ENCODE data around the gene SUV39H2. TPM values are rescaled to one million over a fixed set of nuclear protein-coding genes. Genes with fewer than 3 reads are reported as not detected.

The SUV39H2 gene
- total and polyA plus RNA-seq, 3 donors from 2014 or later: 29.9 to 69.4 (median 39.1) TPM

DNA sequence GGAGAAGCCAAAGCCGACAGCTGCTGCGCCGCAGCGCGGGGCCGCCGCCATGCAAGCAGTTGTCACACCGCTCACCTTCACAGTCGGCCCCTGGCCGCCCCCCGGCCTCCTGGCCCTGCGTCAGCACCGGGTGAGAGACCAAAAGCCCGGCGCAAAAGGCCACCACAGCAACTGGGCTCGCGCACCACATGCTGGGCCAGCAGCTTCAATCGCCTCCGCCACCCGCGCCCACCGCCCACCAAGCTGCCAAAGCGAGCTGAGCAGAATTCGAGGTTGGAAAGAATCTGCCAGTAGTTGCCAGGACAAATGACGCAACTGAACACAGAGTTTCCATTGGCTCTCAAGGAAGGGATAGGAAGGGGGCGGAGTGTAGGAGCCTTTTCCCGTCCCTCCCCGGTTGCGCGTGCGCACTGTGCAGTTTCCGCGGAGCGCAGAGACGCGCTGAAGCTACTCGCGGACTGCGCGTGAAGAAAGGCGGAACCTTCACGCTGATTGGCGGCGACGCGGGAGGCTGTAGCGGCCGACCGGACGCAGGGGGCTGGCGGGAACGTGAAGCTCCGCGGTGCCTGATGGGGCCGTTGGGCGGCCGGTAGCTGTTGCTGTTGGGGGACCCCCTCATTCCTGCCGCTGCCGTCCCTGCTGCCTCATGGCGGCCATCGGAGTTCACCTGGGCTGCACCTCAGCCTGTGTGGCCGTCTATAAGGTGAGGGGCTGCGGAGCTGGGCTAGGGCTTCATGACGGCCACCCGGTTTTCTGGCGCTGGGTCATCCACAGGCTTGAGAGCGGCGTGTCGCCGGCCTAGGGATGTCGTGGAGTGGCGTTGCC, 40.7 kb upstream of the SUV39H2 start, which contains the start of the genes CDNF, HSPA14 and MSANTD7:
TSS of gene CDNF (minus strand) at position 281 of the 825 bp plus-strand sequence. CDS start at position 190, 91 bp downstream.
TSS of gene HSPA14 (plus strand) at position 550 of the 825 bp plus-strand sequence. CDS start at position 647, 97 bp downstream.
TSS of gene MSANTD7 (plus strand) at position 550 of the 825 bp plus-strand sequence. CDS start 3,979 bp downstream, outside the sequence.
- whole genome bisulfite sequencing, 2 donors: 0 to 3% methylated on average over 20 to 65 of the region's 72 CpGs
- no peaks in the 10 kb centered on the region for H3K9me3 ChIP-seq
- H3K36me3 ChIP-seq (ENCODE audit: low read depth, missing control alignments): no peaks in the 10 kb centered on the region
- peak; percentile 58 for TF ChIP-seq POLR2A (IDR thresholded peaks at IDR 0.05)
- TF ChIP-seq, protein P1, sequence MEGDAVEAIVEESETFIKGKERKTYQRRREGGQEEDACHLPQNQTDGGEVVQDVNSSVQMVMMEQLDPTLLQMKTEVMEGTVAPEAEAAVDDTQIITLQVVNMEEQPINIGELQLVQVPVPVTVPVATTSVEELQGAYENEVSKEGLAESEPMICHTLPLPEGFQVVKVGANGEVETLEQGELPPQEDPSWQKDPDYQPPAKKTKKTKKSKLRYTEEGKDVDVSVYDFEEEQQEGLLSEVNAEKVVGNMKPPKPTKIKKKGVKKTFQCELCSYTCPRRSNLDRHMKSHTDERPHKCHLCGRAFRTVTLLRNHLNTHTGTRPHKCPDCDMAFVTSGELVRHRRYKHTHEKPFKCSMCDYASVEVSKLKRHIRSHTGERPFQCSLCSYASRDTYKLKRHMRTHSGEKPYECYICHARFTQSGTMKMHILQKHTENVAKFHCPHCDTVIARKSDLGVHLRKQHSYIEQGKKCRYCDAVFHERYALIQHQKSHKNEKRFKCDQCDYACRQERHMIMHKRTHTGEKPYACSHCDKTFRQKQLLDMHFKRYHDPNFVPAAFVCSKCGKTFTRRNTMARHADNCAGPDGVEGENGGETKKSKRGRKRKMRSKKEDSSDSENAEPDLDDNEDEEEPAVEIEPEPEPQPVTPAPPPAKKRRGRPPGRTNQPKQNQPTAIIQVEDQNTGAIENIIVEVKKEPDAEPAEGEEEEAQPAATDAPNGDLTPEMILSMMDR (IDR thresholded peaks at IDR 0.05): peak in 1 of 3 experiments; percentile 4
- peak within 1 kb of the TSS; percentile 91 to 95 for H3K4me3 ChIP-seq
- intact Hi-C loops (cut with DNase I; ENCODE audit: low total_unique reads): no loop called here
- DNase-seq: peak; percentile 99
- peaks cover 10% of the 10 kb centered on the region for H3K4me1 ChIP-seq
- H3K27ac ChIP-seq: peak within 1 kb of the TSS; percentile 90 to 98
- no peaks in the 10 kb centered on the region for H3K27me3 ChIP-seq

DNA sequence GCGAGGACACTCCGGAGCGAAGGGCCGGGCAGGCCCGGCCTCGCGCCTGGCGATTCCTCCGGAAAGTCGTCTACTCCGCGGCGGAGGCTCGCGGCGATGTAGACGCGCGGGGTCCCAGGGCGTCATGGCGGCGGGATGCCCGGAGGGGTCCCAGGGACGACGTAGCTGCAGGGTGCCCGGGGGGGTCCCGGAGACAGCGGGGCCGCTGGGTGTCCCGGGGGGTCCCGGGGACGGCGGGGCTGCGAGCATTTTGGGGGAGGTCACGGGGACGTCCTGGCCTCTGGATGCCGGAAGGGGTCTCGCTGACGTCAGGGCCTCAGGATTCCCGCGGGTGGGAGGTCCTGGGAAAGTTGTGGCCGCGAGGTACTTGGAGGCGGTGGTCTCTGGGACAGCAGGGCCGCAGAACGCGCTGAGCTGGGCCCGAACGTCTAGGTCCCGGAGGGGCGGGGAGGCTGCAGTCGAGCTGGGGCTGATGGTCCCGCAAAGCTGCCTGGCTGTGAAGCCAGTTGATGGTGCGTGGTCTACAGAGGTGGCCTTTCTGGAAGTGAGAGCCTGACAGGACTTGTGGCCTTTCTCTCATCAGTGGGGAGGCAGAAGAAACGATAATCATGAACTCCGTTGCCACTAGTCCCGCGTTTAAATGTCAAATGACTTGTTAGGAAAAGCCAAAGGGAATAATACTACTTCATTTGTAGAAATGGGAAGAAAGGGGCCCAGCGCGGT, 39.9 kb upstream of the SUV39H2 start:
- 0% methylated on average over 10 to 44 of the region's 60 CpGs for WGBS, 2 donors
- intact Hi-C loops (cut with DNase I; ENCODE audit: low total_unique reads): no loop called here
- peak; percentile 54 for DNase-seq
- Histone ChIP-seq H3K27me3 (no peaks in the 10 kb centered on the region), H3K9me3 (no peaks in the 10 kb centered on the region), H3K4me3 (peak overlapping the region; percentile 91 to 95), H3K36me3 (ENCODE audit: low read depth, missing control alignments) (no peaks in the 10 kb centered on the region), H3K4me1 (peaks cover 10% of the 10 kb centered on the region), H3K27ac (peak overlapping the region; percentile 90 to 98)
- no peak for TF ChIP-seq POLR2A (IDR thresholded peaks at IDR 0.05)
- TF ChIP-seq, protein P1 (IDR thresholded peaks at IDR 0.05): no peak

DNA sequence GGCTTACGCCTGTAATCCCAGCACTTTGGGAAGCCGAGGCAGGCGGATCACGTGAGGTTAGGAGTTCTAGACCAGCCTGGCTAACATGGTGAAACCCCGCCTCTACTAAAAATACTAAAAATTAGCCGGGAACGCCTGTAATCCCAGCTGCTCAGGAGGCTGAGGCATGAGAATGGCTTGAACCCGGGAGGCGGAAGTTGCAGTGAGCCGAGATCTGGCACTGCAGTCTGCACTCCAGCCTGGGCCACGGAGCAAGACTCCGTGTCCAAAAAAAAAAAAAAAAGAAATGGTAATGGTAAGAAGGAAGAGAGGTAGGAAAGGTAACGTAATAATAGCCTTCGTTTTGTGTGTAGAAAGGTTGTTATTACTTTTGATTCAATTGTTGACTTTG, 39.4 kb upstream of the SUV39H2 start:
- intact Hi-C loops (cut with DNase I; ENCODE audit: low total_unique reads): no loop called here
- 5 to 9% methylated on average over 14 of the region's 14 CpGs for WGBS, 2 donors
- H3K9me3 ChIP-seq: no peaks in the 10 kb centered on the region
- no peak for TF ChIP-seq POLR2A (IDR thresholded peaks at IDR 0.05)
- TF ChIP-seq, protein P1 (IDR thresholded peaks at IDR 0.05): no peak
- peak overlapping the region; percentile 90 to 98 for H3K27ac ChIP-seq
- peaks cover 10% of the 10 kb centered on the region for H3K4me1 ChIP-seq
- peak; percentile 25 for DNase-seq
- no peaks in the 10 kb centered on the region for H3K27me3 ChIP-seq
- H3K36me3 ChIP-seq (ENCODE audit: low read depth, missing control alignments): no peaks in the 10 kb centered on the region
- H3K4me3 ChIP-seq: peak overlapping the region; percentile 91 to 95

DNA sequence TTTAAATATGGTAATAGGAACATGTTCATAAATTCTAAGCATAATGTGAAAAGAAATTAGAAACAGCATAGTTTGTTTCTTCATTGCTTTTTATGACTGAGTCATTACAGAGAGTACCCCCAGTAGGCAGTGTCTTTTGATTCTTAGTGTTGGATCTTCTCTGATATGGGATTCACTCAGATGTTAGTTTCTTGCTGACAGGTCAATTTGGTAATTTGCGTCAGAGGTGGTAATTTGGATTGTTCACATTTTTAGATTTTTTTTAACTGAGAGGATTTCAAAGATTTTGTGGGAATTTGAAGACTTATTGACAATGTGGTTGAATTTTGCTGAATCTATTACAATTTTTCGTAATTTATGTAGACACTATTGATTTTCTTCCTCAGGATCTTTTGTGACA, 38.5 kb upstream of the SUV39H2 start:
- DNase-seq: no peak
- intact Hi-C loops (cut with DNase I; ENCODE audit: low total_unique reads): no loop called here
- H3K27ac ChIP-seq: no peak overlapping the region
- H3K27me3 ChIP-seq: no peaks in the 10 kb centered on the region
- H3K36me3 ChIP-seq (ENCODE audit: low read depth, missing control alignments): no peaks in the 10 kb centered on the region
- WGBS, 2 donors: 88 to 90% methylated on average over 2 of the region's 2 CpGs
- no peak overlapping the region for H3K4me3 ChIP-seq
- peaks cover 10% of the 10 kb centered on the region for H3K4me1 ChIP-seq
- no peaks in the 10 kb centered on the region for H3K9me3 ChIP-seq
- TF ChIP-seq, protein P1 (IDR thresholded peaks at IDR 0.05): no peak
- no peak for TF ChIP-seq POLR2A (IDR thresholded peaks at IDR 0.05)
